Measurements from ENCODE around the gene CCR2. TPM values are rescaled to one million over a fixed set of nuclear protein-coding genes. Genes with fewer than 3 reads are reported as not detected.
"Not testable (repeated sequence)": the region's sequence is repeated elsewhere in the genome, so short reads cannot be mapped to it uniquely, and the experiment has no call there.

CCR2 gene
- total and polyA plus RNA-seq, 2 donors from 2014 or later = 0.62 to 8.1 TPM

- no peaks in the 10 kb centered on the region for H3K4me1 ChIP-seq (ENCODE audit: control insufficient read depth in 2 of 3, insufficient read depth in 2 of 3, low read depth in 1 of 3, low read length in 3 of 3)
- H3K9ac ChIP-seq (ENCODE audit: low read length in 3 of 3) = no peak overlapping the region
- TF ChIP-seq, protein P1, sequence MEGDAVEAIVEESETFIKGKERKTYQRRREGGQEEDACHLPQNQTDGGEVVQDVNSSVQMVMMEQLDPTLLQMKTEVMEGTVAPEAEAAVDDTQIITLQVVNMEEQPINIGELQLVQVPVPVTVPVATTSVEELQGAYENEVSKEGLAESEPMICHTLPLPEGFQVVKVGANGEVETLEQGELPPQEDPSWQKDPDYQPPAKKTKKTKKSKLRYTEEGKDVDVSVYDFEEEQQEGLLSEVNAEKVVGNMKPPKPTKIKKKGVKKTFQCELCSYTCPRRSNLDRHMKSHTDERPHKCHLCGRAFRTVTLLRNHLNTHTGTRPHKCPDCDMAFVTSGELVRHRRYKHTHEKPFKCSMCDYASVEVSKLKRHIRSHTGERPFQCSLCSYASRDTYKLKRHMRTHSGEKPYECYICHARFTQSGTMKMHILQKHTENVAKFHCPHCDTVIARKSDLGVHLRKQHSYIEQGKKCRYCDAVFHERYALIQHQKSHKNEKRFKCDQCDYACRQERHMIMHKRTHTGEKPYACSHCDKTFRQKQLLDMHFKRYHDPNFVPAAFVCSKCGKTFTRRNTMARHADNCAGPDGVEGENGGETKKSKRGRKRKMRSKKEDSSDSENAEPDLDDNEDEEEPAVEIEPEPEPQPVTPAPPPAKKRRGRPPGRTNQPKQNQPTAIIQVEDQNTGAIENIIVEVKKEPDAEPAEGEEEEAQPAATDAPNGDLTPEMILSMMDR (IDR thresholded peaks at IDR 0.05; ENCODE audit: borderline replicate concordance, extremely low read depth, insufficient read depth) = no peak
- intact Hi-C loops (cut with DNase I) = no loop called here
- FAIRE-seq (no peak), DNase-seq (no peak)
- no peaks in the 10 kb centered on the region for H3K36me3 ChIP-seq (ENCODE audit: control insufficient read depth in 2 of 3, insufficient read depth in 3 of 3, low read length in 3 of 3)
- no peak overlapping the region for H3K27ac ChIP-seq (ENCODE audit: low read depth in 2 of 2, low read length in 2 of 2)
- H3K9me3 ChIP-seq (ENCODE audit: control insufficient read depth in 2 of 3, insufficient read depth in 1 of 3, low read length in 3 of 3) = no peaks in the 10 kb centered on the region
- no peak overlapping the region for H3K4me3 ChIP-seq (ENCODE audit: low read length in 3 of 3)
- H3K27me3 ChIP-seq (ENCODE audit: control insufficient read depth, insufficient read depth, low read length) = no peaks in the 10 kb centered on the region
These were observed 32.3 kb upstream of the CCR2 start for GRCh38 chr3:46321461-46322104.

- Histone ChIP-seq H3K9ac (ENCODE audit: low read length in 3 of 3) (no peak overlapping the region), H3K27me3 (ENCODE audit: control insufficient read depth, insufficient read depth, low read length) (no peaks in the 10 kb centered on the region), H3K4me3 (ENCODE audit: low read length in 3 of 3) (no peak overlapping the region), H3K9me3 (ENCODE audit: control insufficient read depth in 2 of 3, insufficient read depth in 1 of 3, low read length in 3 of 3) (no peaks in the 10 kb centered on the region), H3K27ac (ENCODE audit: low read depth in 2 of 2, low read length in 2 of 2) (no peak overlapping the region), H3K36me3 (ENCODE audit: control insufficient read depth in 2 of 3, insufficient read depth in 3 of 3, low read length in 3 of 3) (no peaks in the 10 kb centered on the region), H3K4me1 (ENCODE audit: control insufficient read depth in 2 of 3, insufficient read depth in 2 of 3, low read depth in 1 of 3, low read length in 3 of 3) (no peaks in the 10 kb centered on the region)
- no peak for DNase-seq
- no peak for FAIRE-seq
- TF ChIP-seq, protein P1 (IDR thresholded peaks at IDR 0.05; ENCODE audit: borderline replicate concordance, extremely low read depth, insufficient read depth) = no peak
- intact Hi-C loops (cut with DNase I) = no loop called here
These were observed 29.9 kb upstream of the CCR2 start for GRCh38 chr3:46324036-46324435.

DNA sequence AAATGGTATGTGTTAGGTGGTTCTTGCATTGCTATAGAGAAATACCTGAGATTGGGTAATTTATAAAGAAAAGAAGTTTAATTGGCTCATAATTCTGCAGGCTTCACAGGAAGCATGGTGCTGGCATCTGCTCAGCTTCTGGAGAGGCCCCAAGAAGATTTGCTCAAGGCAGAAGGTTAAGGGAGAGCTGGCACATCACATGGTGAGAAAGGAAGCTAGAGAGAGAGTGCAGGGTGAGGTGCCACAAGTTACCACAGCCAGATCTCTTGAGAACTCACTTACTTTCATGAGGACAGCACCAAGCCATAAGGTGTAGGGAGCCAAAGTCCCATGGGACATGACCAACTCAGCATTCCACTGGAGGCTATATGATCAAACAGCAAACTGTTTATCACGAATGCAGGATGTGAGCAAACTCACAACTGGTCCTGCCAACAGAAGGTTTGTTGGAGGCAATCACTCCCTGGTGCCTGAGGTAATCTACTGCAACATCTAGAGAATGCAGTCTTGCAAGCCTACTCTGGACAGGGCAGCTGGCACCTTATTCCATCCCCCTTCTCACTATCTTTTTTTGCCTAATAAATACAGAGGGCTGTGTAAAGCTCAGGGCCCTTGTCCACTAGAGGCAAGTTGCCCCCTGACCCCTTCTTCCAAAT, 28.1 kb upstream of the CCR2 start:
- TF ChIP-seq, protein P1 (IDR thresholded peaks at IDR 0.05; ENCODE audit: borderline replicate concordance, extremely low read depth, insufficient read depth) = no peak
- Histone ChIP-seq H3K27me3 (ENCODE audit: control insufficient read depth, insufficient read depth, low read length) (no peaks in the 10 kb centered on the region), H3K9me3 (ENCODE audit: control insufficient read depth in 2 of 3, insufficient read depth in 1 of 3, low read length in 3 of 3) (no peaks in the 10 kb centered on the region), H3K27ac (ENCODE audit: low read depth in 2 of 2, low read length in 2 of 2) (no peak overlapping the region), H3K4me3 (ENCODE audit: low read length in 3 of 3) (no peak overlapping the region), H3K4me1 (ENCODE audit: control insufficient read depth in 2 of 3, insufficient read depth in 2 of 3, low read depth in 1 of 3, low read length in 3 of 3) (no peaks in the 10 kb centered on the region), H3K36me3 (ENCODE audit: control insufficient read depth in 2 of 3, insufficient read depth in 3 of 3, low read length in 3 of 3) (no peaks in the 10 kb centered on the region), H3K9ac (ENCODE audit: low read length in 3 of 3) (no peak overlapping the region)
- DNase-seq (no peak), FAIRE-seq (no peak)
- intact Hi-C loops (cut with DNase I) = no loop called here

GRCh38 chr3:46330676-46331075, 23.2 kb upstream of the CCR2 start:
- H3K36me3 ChIP-seq (ENCODE audit: control insufficient read depth in 2 of 3, insufficient read depth in 3 of 3, low read length in 3 of 3); FAIRE-seq; DNase-seq; H3K4me3 ChIP-seq (ENCODE audit: low read length in 3 of 3); intact Hi-C loops (cut with DNase I); H3K27me3 ChIP-seq (ENCODE audit: control insufficient read depth, insufficient read depth, low read length); H3K27ac ChIP-seq (ENCODE audit: low read depth in 2 of 2, low read length in 2 of 2); H3K9me3 ChIP-seq (ENCODE audit: control insufficient read depth in 2 of 3, insufficient read depth in 1 of 3, low read length in 3 of 3); H3K4me1 ChIP-seq (ENCODE audit: control insufficient read depth in 2 of 3, insufficient read depth in 2 of 3, low read depth in 1 of 3, low read length in 3 of 3); H3K9ac ChIP-seq (ENCODE audit: low read length in 3 of 3): not testable (repeated sequence)
